Fibroblast of gingiva (primary cell): Measurements from ENCODE around the gene ARHGAP19.
A peak's percentile ranks its signal among the peaks of the same experiment; 100 is the strongest.
"Not testable (repeated sequence)": the region's sequence is repeated elsewhere in the genome, so short reads cannot be mapped to it uniquely, and the experiment has no call there.

Experiments
- DNase-seq: peaks from one replicate; pipeline ENCODE4 v3.0.0-alpha.2; 2011; ENCODE audit warnings: low read depth

The ARHGAP19 gene

DNA sequence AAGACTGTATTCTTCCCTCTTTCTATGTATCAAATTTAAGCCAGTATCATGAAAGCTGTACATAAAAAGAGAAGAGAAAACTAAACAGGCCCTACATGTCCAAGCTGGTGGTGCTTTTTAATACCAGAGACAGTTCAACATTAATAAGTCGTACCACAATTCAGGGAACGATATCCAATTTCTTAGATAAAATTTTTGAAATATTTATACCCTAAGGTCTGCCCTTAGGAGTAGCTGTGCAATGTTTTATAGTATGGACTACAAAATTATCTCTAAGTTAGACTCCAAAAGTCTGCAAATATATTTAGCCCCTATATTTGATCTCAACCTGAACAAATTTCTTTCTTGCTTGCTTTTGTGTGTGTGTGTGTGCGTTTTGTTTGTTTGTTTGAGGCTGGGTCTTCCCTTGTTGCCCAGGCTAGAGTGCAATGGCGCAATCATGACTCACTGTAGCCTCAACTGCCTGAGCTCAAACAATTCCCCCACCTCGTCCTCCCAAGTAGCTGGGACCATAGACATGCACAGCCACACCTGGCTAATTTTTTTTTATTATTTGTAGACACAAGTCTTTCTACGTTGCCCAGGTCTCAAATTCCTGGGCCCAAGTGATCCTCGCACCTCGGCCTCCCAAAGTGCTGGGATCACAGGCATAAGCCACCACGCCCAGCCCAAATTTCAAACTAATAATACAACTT is 13.2 kb downstream of the ARHGAP19 start:
- DNase-seq, result peak; percentile 71

- DNase-seq, result peak; percentile 98
Measured at GRCh38 chr10:97278491-97278989, 13.9 kb downstream of the ARHGAP19 start.

DNA sequence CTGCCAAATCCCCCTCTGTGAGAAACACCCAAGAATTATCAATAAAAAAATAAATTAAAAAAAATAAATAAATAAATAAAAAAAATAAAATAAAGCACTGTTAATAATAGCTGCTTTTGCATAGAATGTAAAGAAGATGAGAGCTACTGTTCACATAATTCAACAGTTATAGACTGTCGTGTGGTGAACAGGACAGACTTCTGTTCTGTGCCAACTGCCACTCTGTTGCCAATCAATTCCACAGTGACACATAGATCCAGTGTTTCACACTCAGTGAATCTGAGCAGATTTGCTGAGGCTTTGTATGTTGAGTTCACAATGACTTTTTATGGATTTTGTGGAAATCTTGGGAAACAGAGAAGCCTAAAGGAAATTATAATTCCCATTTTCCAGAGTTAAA is 14.9 kb downstream of the ARHGAP19 start:
- no peak for DNase-seq

- DNase-seq, result no peak
Measured at GRCh38 chr10:97274828-97275227, 17.6 kb downstream of the ARHGAP19 start.

GRCh38 chr10:97273700-97274099 is 18.7 kb downstream of the ARHGAP19 start:
- DNase-seq, result no peak

DNA sequence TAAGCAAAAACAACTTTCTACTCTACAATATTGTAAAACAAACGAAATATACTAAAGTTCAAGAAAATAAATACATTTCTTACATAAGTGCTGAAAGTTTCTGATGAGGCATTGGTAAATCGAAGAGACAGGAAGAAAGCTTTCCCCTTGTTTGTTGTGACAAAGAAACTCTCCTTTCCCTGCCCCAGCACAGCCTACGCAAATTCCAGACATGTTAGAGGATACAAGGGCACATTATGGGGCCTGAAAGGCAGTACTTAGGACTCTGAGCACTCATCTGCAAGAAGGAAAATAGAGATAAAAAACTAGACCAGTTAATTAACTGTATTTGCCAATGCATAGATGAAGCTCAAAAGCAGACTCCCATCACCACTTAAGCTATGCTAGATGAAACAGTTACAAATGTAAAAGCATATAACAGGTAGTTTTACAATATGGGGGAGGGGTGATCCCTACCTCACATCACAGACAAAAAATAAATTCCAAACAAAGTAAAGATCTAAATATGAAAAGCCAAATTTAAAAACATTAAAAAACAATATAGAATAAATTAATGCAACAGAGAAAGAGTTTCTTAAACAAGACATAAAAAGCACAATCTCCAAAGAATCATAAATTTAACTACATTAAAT is 21.8 kb downstream of the ARHGAP19 start:
- no peak for DNase-seq

DNA sequence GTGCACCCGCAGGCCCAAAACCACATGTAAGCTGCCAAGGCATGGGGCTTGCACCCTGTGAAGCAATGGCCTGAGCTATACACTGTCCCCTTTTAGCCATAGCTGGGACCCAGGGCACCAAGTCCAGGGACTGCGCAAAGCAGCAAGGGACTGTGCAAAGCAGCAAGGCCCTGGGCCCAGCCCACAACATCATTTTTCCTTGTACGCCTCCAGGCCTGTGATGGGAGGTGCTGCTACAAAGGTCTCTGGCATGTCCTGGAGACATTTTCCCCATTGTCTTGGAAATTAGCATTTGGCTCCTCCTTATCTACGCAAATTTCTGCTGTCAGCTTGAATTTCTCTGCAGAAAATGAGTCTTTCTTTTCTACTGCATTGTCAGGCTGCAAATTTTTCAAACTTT is 24.8 kb downstream of the ARHGAP19 start:
- DNase-seq, result no peak

DNA sequence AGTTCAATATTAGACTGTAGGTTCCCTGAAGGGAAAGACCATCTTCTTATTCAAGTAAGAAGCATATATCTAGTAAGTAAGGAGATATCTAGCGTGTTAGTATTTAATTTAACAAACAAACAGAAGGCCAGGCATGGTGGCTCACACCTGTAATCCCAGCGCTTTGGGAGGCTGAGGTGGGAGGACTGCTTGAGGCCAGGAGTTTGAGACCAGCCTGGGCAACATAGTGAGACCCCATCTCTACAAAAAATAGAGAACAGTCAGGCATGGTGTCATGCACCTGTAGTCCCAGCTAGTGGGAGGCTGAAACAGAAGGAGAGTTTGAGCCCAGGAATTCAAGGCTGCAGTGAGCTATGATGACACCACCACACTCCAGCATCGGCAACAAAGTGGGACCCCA is 27.3 kb downstream of the ARHGAP19 start:
- DNase-seq, result not testable (repeated sequence)

DNA sequence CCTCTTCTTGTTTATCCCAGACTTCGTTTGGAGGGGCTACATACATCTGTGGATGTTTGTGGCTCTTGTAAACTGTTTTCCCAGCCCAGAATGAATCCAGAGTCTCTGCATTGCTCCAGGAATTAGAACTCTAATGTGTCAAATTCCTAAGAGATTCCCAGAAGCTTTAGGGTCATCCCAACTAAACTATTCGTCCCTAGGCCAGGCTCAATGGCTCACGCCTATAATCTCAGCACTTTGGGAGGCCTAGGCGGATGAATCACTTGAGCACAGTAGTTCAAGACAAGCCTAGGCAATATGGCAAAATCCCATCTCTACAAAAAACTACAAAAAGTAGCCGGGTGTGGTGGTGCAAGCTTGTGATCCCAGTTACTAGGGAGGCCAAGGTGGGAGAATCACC is 28.5 kb downstream of the ARHGAP19 start:
- DNase-seq, result no peak

DNA sequence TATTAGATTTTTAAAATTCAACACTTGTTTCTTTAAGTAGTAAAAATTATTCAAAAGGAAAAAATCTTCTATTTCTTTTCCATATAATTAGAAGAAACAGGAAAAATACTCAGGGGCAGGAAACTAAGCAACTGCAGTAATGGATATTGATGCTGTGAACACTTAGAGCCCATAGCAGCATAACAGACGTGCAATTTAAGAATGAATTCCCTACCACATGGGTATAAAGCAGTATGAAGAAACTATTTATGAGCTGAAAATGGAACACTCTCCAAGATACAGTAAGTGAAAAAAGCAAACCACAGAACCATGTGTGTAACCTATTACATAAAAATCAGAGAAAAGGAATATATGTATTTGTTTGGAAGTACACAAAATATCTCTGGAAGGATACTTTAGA is 30.8 kb downstream of the ARHGAP19 start:
- no peak for DNase-seq

DNA sequence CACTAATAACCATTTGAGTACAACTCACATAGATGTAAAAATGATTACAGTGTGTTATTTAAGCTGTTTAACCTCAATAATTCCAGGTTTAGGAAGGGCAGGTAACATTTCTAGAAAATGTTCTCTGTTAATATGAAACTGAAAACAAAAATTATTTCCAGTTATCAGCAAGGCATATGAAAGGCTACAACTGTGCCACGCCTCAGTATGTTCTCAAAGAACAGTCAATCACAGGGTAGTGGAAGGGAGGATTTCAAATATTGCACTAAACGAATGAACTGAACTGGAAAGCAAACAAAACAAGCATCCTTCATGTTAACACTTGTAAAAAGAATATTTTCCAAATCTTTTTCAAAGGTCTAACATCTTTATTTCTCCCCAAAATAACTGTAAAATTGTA is 31.3 kb downstream of the ARHGAP19 start:
- DNase-seq, result no peak

DNA sequence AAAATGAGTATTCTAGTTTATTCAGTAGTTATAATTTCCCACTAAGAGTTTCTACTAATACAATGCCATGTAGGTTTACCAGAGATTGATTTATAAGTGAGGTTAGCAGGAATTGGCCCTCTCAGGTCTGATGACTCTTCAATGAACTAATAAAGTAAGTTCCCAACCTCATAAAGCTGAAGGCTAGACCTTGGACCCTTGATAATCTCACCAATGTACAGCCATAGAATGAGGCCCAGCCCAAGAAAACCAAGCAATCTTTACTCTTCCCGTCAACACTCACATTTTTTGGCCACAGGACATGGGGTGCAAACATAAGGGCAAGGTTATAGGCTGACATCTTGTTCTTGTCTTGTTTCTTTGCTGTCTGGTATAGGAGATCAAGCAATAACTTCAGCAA is 33.3 kb downstream of the ARHGAP19 start:
- DNase-seq, result no peak

GRCh38 chr10:97256356-97256755 is 36.1 kb downstream of the ARHGAP19 start:
- DNase-seq, result no peak

- no peak for DNase-seq
Measured at GRCh38 chr10:97255512-97256293, 36.7 kb downstream of the ARHGAP19 start.

DNA sequence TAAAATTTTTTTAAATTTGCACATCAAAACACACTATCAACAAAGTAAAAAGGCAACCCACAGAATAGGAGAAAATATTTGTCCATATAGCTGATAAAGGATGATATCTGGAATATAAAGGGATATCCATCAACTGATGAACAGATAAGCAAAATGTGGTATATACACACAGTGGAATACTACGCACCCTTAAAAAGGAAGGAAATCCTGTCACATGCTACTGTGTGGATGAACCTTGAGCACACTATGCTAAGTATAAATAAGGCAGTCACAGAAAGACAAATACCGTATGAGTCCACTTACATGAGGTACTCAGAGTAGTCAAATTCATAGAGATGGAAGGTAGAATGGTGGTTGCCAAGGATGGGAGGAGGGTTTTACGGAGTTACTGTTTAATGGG is 37.7 kb downstream of the ARHGAP19 start:
- DNase-seq, result no peak

GRCh38 chr10:97250952-97251351 is 41.5 kb downstream of the ARHGAP19 start:
- no peak for DNase-seq

DNA sequence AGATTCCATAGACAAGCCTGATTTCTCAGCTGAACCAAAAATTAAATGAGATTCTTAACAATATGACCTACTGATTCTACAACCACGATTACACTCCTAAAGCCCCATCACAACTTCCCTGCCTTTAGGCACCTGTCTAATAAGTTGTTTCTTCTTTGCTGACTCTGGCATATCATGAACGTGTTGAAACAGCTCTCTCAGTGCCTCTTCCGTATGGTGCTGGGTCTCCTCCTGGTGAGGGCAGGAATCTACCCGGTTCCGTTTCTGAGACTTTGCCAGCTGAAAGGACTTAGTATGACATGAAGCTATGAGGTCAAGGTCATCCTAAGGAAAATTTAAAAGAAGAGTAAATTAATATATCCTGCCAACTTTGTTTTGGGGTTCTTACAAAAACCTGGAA is 48.6 kb downstream of the ARHGAP19 start:
- DNase-seq, result no peak

- DNase-seq, result no peak
Measured at GRCh38 chr10:97238855-97239254, 53.6 kb downstream of the ARHGAP19 start.

- no peak for DNase-seq
Measured at GRCh38 chr10:97235353-97235752, 57.1 kb downstream of the ARHGAP19 start.

DNA sequence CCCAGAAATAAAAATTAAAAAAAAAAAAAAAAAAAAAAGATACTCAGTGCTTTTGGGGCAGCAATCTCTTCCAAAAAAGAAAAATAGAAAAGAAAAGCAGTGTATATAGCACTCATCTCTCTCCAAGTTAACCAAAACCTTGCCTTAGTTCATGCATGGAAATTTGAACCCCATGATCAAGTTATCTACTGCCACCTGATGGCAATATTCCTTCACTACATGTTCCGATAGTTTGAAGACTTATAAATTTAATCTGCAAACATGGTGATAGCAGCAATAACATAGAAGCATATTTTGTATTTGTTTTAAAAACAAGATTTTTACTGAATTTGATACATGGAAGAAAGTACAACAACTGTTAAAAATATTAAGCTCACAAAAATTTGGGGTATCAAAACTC is 58.0 kb downstream of the ARHGAP19 start:
- DNase-seq, result peak; percentile 26

DNA sequence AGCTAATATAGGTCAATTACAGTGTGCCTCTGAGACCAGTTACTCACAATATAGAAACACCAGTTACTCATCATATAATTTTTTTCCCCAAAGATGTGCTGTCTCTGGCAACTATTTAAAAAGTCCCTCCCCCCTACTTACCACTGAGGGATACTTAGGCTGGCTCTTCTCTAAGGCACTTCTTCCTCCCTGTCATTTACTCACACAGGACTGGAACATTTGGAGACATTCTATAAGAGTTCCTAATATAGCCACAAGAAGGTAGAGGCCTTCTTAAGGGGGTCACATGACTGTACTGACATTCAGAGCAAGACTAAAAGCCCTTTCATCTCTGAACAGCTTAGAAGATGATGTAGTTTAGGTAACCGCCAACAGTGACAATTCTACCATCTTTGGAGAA is 62.3 kb downstream of the ARHGAP19 start:
- no peak for DNase-seq

- no peak for DNase-seq
Measured at GRCh38 chr10:97229322-97230015, 63.0 kb downstream of the ARHGAP19 start.
